H1 (cell line): ENCODE data around the gene PSMB9. TPM values are rescaled to one million over a fixed set of nuclear protein-coding genes. Genes with fewer than 3 reads are reported as not detected.

ENCODE experiments used
- CTCF ChIA-PET: fragments of 300-600 bp; sonication (Branson Sonifier 250); formaldehyde crosslinking; loops from one replicate; lab custom pipeline; 2021; ENCODE audit not compliant: partially characterized antibody; lab: Charles Lee
- POLR2A ChIA-PET: fragments of 300-600 bp; sonication (Branson Sonifier 250); formaldehyde crosslinking; loops from one replicate; lab custom pipeline; 2021; ENCODE audit warnings: inconsistent platforms; ENCODE audit not compliant: partially characterized antibody; lab: Charles Lee
- DNase-seq, 2 experiments: peaks; one replicate each; pipeline versions ENCODE4 v3.0.0 to v3.0.0-alpha.2; 2010 to 2022; ENCODE audit warnings: low spot score in 2 of 2, low read depth in 1 of 2, mixed read lengths in 1 of 2
- FAIRE-seq: peaks from 2 replicates; lab custom pipeline; 2011; peaks lifted over from hg19 to GRCh38; lab: Jason Lieb, UNC
- H2AFZ ChIP-seq: 2 replicates; pipeline ENCODE4 v1.8.1; 2012; ENCODE audit warnings: low read length, inconsistent platforms
- H2AK5ac ChIP-seq: 2 replicates; pipeline ENCODE4 v1.6.1; 2013; ENCODE audit warnings: low read depth, low read length
- H2BK120ac ChIP-seq: replicated peaks from 2 replicates; pipeline ENCODE3; 2013; ENCODE audit warnings: low read depth, low read length, inconsistent platforms
- H2BK12ac ChIP-seq: 2 replicates; pipeline ENCODE4 v1.6.1; 2013; ENCODE audit warnings: low read depth, low read length
- H2BK15ac ChIP-seq: 2 replicates; pipeline ENCODE4 v1.6.1; 2013; ENCODE audit warnings: low read length
- H2BK20ac ChIP-seq: 2 replicates; pipeline ENCODE4 v1.6.1; 2013; ENCODE audit warnings: low read length
- H2BK5ac ChIP-seq: 2 replicates; pipeline ENCODE4 v1.6.1; 2013; ENCODE audit warnings: low read depth, low read length
- H3K14ac ChIP-seq: 2 replicates; pipeline ENCODE4 v1.6.1; 2013; ENCODE audit warnings: inconsistent platforms; ENCODE audit not compliant: insufficient read length
- H3K18ac ChIP-seq: 2 replicates; pipeline ENCODE4 v1.6.1; 2013; ENCODE audit warnings: low read length; ENCODE audit errors: extremely low read depth
- H3K23ac ChIP-seq: 2 replicates; pipeline ENCODE4 v1.6.1; 2013; ENCODE audit warnings: inconsistent platforms; ENCODE audit not compliant: insufficient read length
- H3K23me2 ChIP-seq: 2 replicates; pipeline ENCODE4 v1.6.1; 2013; ENCODE audit warnings: low read depth, low read length
- H3K27ac ChIP-seq: 2 replicates; pipeline ENCODE4 v1.6.1; 2011; ENCODE audit warnings: low read depth, low read length, inconsistent platforms
- H3K27me3 ChIP-seq, 4 experiments: replicated peaks in 1 of 4; 1 replicate in 1 of 4; 2 replicates in 3 of 4; pipeline versions ENCODE4 v1.6.1 to v1.8.1; 2011 to 2013; ENCODE audit warnings: low read length in 3 of 4, mild to moderate bottlenecking in 3 of 4, inconsistent platforms in 2 of 4, mixed read lengths in 2 of 4, moderate library complexity in 1 of 4; ENCODE audit not compliant: control insufficient read depth in 3 of 4, insufficient read depth in 3 of 4; ENCODE audit errors: extremely low read depth in 1 of 4
- H3K36me3 ChIP-seq, 4 experiments: 2 replicates each; pipeline versions ENCODE4 v1.6.1 to v1.8.1; 2011 to 2013; ENCODE audit warnings: mild to moderate bottlenecking in 4 of 4, low read length in 3 of 4, moderate library complexity in 2 of 4, control low read depth in 1 of 4, inconsistent platforms in 1 of 4; ENCODE audit not compliant: insufficient read depth in 4 of 4, control insufficient read depth in 2 of 4
- H3K4ac ChIP-seq: replicated peaks from 2 replicates; pipeline ENCODE3; 2013; ENCODE audit warnings: low read length, low read depth, mixed read lengths, inconsistent platforms; ENCODE audit not compliant: insufficient read length
- H3K4me1 ChIP-seq, 4 experiments: replicated peaks in 1 of 4; 1 replicate in 1 of 4; 2 replicates in 3 of 4; pipeline versions ENCODE4 v1.6.1 to v1.8.1; 2011 to 2013; ENCODE audit warnings: low read length in 3 of 4, inconsistent platforms in 2 of 4, mixed read lengths in 1 of 4; ENCODE audit not compliant: insufficient read depth in 4 of 4, control insufficient read depth in 3 of 4
- H3K4me2 ChIP-seq, 2 experiments: 2 replicates each; pipeline versions ENCODE4 v1.6.1 to v1.8.1; 2011 to 2013; ENCODE audit warnings: low read depth in 2 of 2, low read length in 2 of 2, control low read depth in 1 of 2, inconsistent platforms in 1 of 2, mild to moderate bottlenecking in 1 of 2; ENCODE audit not compliant: insufficient read depth in 1 of 2
- H3K4me3 ChIP-seq, 4 experiments: fragments of 200-600, 300-600 bp in 1 of 4; sonication (generic), shearing (Covaris generic), sonication (Bioruptor Twin) in 1 of 4; 2 replicates each; pipeline versions ENCODE4 v1.5.1 to v1.8.1; 2011 to 2016; ENCODE audit warnings: low read length in 4 of 4, low read depth in 3 of 4, control low read depth in 2 of 4, inconsistent platforms in 2 of 4, mild to moderate bottlenecking in 2 of 4, mixed read lengths in 1 of 4, moderate library complexity in 1 of 4; ENCODE audit not compliant: insufficient read depth in 2 of 4; ENCODE audit errors: extremely low read depth in 1 of 4
- H3K56ac ChIP-seq: replicated peaks from 2 replicates; pipeline ENCODE3; 2013; ENCODE audit warnings: low read depth, mild to moderate bottlenecking, mixed read lengths, low read length, inconsistent platforms; ENCODE audit not compliant: insufficient read length
- H3K79me1 ChIP-seq: 2 replicates; pipeline ENCODE4 v1.6.1; 2013; ENCODE audit warnings: low read depth, low read length, control low read depth
- H3K79me2 ChIP-seq, 2 experiments: 2 replicates each; pipeline versions ENCODE4 v1.6.1 to v1.8.1; 2012 to 2013; ENCODE audit warnings: low read length in 2 of 2, mild to moderate bottlenecking in 2 of 2, inconsistent platforms in 1 of 2; ENCODE audit not compliant: insufficient read depth in 2 of 2, control insufficient read depth in 1 of 2
- H3K9ac ChIP-seq, 4 experiments: replicated peaks in 1 of 4; 1 replicate in 1 of 4; 2 replicates in 3 of 4; pipeline versions ENCODE4 v1.6.1 to v1.8.1; 2011 to 2013; ENCODE audit warnings: low read depth in 3 of 4, low read length in 3 of 4, control low read depth in 2 of 4, mild to moderate bottlenecking in 2 of 4, moderate library complexity in 2 of 4, inconsistent platforms in 1 of 4; ENCODE audit errors: extremely low read depth in 1 of 4
- H3K9me3 ChIP-seq, 2 experiments: 2 replicates each; pipeline versions ENCODE4 v1.6.1 to v1.8.1; 2012 to 2013; ENCODE audit warnings: mild to moderate bottlenecking in 2 of 2, moderate library complexity in 2 of 2, control low read depth in 1 of 2, inconsistent platforms in 1 of 2, low read depth in 1 of 2, low read length in 1 of 2, mixed read lengths in 1 of 2; ENCODE audit not compliant: insufficient read depth in 2 of 2
- H4K20me1 ChIP-seq, 2 experiments: replicated peaks in 1 of 2; 2 replicates each; pipeline versions ENCODE3 to v1.8.1; 2011 to 2013; ENCODE audit warnings: inconsistent platforms in 2 of 2, low read length in 2 of 2, mild to moderate bottlenecking in 1 of 2; ENCODE audit not compliant: insufficient read depth in 2 of 2, control insufficient read depth in 1 of 2
- H4K5ac ChIP-seq: 2 replicates; pipeline ENCODE4 v1.6.1; 2013; ENCODE audit warnings: low read length, low read depth, mixed read lengths, inconsistent platforms; ENCODE audit not compliant: insufficient read length
- H4K8ac ChIP-seq: 2 replicates; pipeline ENCODE4 v1.8.0; 2013; ENCODE audit warnings: mild to moderate bottlenecking, moderate library complexity, low read length, inconsistent platforms; ENCODE audit not compliant: insufficient read depth; ENCODE audit errors: extremely low read depth
- H4K91ac ChIP-seq: replicated peaks from 2 replicates; pipeline ENCODE3; 2013; ENCODE audit warnings: low read length, mixed read lengths, inconsistent platforms; ENCODE audit not compliant: insufficient read length
- BACH1 ChIP-seq: IDR thresholded peaks from 2 replicates; pipeline ENCODE4 v1.6.1; 2012; ENCODE audit warnings: low read length, improper control_type of control experiment
- BCL11A ChIP-seq, 2 experiments: IDR thresholded peaks; one replicate each; pipeline ENCODE4 v1.6.1; 2011; ENCODE audit warnings: low read depth in 2 of 2, low read length in 2 of 2, mild to moderate bottlenecking in 2 of 2
- CBX8 ChIP-seq: fragments of 300-800, 300-1000 bp; sonication (generic); IDR thresholded peaks from 2 replicates; pipeline ENCODE4 v1.7.1; 2016; ENCODE audit warnings: low read depth, low read length, borderline replicate concordance
- EZH2 ChIP-seq: fragments of 200-600 bp; sonication (generic); IDR thresholded peaks from 2 replicates; pipeline ENCODE4 v1.7.1; 2012; ENCODE audit warnings: low read depth, mild to moderate bottlenecking, moderate library complexity, low read length, inconsistent platforms; ENCODE audit not compliant: severe bottlenecking
- KDM4A ChIP-seq: IDR thresholded peaks from one replicate; pipeline ENCODE4 v1.7.1; 2012; ENCODE audit warnings: low read depth, mild to moderate bottlenecking, moderate library complexity, low read length, inconsistent platforms; ENCODE audit not compliant: severe bottlenecking
- MAFK ChIP-seq: IDR thresholded peaks from 2 replicates; pipeline ENCODE4 v1.6.1; 2012; ENCODE audit warnings: low read depth, mild to moderate bottlenecking, improper control_type of control experiment, low read length
- NRF1 ChIP-seq: IDR thresholded peaks from 2 replicates; pipeline ENCODE4 v1.6.1; 2011; ENCODE audit warnings: mild to moderate bottlenecking, low read depth, low read length, improper control_type of control experiment
- POLR2AphosphoS5 ChIP-seq: IDR thresholded peaks from 2 replicates; pipeline ENCODE4 v1.6.1; 2011; ENCODE audit warnings: low read depth, low read length
- POU5F1 ChIP-seq: IDR thresholded peaks from 2 replicates; pipeline ENCODE4 v1.6.1; 2011; ENCODE audit warnings: low read depth, mild to moderate bottlenecking, low read length, moderate library complexity
- RAD21 ChIP-seq, 2 experiments: IDR thresholded peaks in 1 of 2; conservative IDR thresholded peaks in 1 of 2; 2 replicates each; pipeline ENCODE4 v1.6.1; 2011; ENCODE audit warnings: low read depth in 2 of 2, low read length in 2 of 2, improper control_type of control experiment in 1 of 2, inconsistent platforms in 1 of 2, mild to moderate bottlenecking in 1 of 2, moderate library complexity in 1 of 2
- RNF2 ChIP-seq: fragments of 200-900, 300-1000 bp; sonication (generic); IDR thresholded peaks from 2 replicates; pipeline ENCODE4 v1.7.1; 2016; ENCODE audit warnings: borderline replicate concordance, low read depth, mild to moderate bottlenecking, antibody characterized with exemption, low read length; ENCODE audit not compliant: poor library complexity, severe bottlenecking; ENCODE audit errors: missing control alignments
- SIN3A ChIP-seq, 2 experiments: IDR thresholded peaks in 1 of 2; conservative IDR thresholded peaks in 1 of 2; 2 replicates each; pipeline ENCODE4 v1.6.1; 2011 to 2012; ENCODE audit warnings: low read length in 2 of 2, improper control_type of control experiment in 1 of 2, low read depth in 1 of 2, mild to moderate bottlenecking in 1 of 2
- WGBS, 2 experiments: shearing (Covaris generic) in 1 of 2; methylation state at CpG; one replicate each; pipeline versions ENCODE4 v1.1.6 to v1.1.7; 2013 to 2015; ENCODE audit warnings: low lambda C conversion rate in 2 of 2, mixed read lengths in 2 of 2, inconsistent platforms in 1 of 2, low coverage in 1 of 2, missing lambda C conversion rate in 1 of 2; ENCODE audit not compliant: insufficient replicate concordance in 2 of 2, insufficient coverage in 1 of 2, insufficient read length in 1 of 2; ENCODE audit errors: extremely low coverage in 1 of 2, missing lambda C conversion rate in 1 of 2; 5-methylcytosine and 5-hydroxymethylcytosine counted together
- polyA plus RNA-seq, 7 experiments: library from polyadenylated mRNA; depleted of rRNA in 3 of 7; stranded (reverse) in 5 of 7; unstranded in 2 of 7; fragments of >200 nt in 5 of 7; fragments of 200-250 nt in 2 of 7; gene quantifications; 1 replicate in 5 of 7; 2 replicates in 1 of 7; 4 replicates in 1 of 7; pipeline versions ENCODE4 v1.2.1 to v1.2.3, GENCODE V29; 2011 to 2013; ENCODE audit warnings: missing spikeins in 2 of 7, mixed read lengths in 2 of 7
- total RNA-seq: library from RNA; stranded (reverse); fragmentation: NEBNext Ultra II Directional; extraction: Animal tissue kit (Norgen Biotek cat#: 25700); gene quantifications from 2 replicates; pipeline ENCODE4 v1.2.1, GENCODE V29; 2021
- TF ChIP-seq, protein P1 (sequence below): IDR thresholded peaks from 2 replicates; pipeline ENCODE4 v1.6.1; 2012; ENCODE audit warnings: inconsistent platforms

PSMB9 gene
- total and polyA plus RNA-seq, 2 of the 8 experiments (the other 6 are each of a cell fraction or from before 2014, with no cell fraction given): 4.5 to 22.8 TPM

DNA sequence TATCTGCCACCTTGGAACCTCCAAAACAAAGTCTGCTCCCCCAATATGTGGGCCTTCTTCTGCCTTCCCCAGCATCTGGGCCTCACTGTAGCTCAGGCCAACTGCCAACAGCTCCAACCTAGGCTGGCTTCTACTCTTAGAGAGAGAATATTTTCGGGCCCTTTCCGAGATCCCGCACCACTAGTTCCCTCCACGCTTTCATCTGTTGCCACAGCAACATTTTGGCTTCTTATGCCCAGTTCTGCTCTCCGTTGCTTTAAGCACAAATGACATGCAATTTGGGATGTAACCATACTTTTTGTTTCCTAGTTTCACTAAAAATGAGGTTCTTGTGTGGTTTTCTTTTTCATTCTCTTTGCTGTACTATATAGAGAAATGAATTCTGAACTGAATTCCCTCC is 33.6 kb downstream of the PSMB9 start:
- H3K36me3 ChIP-seq: no peaks in the 10 kb centered on the region
- no peaks in the 10 kb centered on the region for H3K79me2 ChIP-seq
- H3K23me2 ChIP-seq: no peaks in the 10 kb centered on the region
- no peak overlapping the region for H2BK20ac ChIP-seq
- no peaks in the 10 kb centered on the region for H3K79me1 ChIP-seq
- WGBS, 2 experiments: 88% methylated on average over 5 of the region's 5 CpGs; no CpG with 5 or more reads in 1 of the 2 experiments
- H4K8ac ChIP-seq: no peak overlapping the region
- no peak overlapping the region for H3K4me2 ChIP-seq
- H3K4me1 ChIP-seq: no peaks in the 10 kb centered on the region
- H3K27ac ChIP-seq: no peak overlapping the region
- H3K4me3 ChIP-seq: no peak overlapping the region
- no peak overlapping the region for H2BK120ac ChIP-seq
- no peak overlapping the region for H3K56ac ChIP-seq
- no peak overlapping the region for H3K23ac ChIP-seq
- H2AK5ac ChIP-seq: no peak overlapping the region
- no peak overlapping the region for H3K9ac ChIP-seq
- H4K20me1 ChIP-seq: peaks cover 0 to 2% of the 10 kb centered on the region in 2 experiments
- H3K4ac ChIP-seq: no peak overlapping the region
- H3K14ac ChIP-seq: no peak overlapping the region
- H3K9me3 ChIP-seq: no peaks in the 10 kb centered on the region
- CTCF ChIA-PET: interaction anchor here (0.7 kb wide), 1 partner anchor 54 kb away, joined by 3 read pairs; no protein-coding TSS in a partner anchor
- no peak overlapping the region for H2BK12ac ChIP-seq
- H2AFZ ChIP-seq: no peak overlapping the region
- POLR2A ChIA-PET: no interaction called here
- H2BK15ac ChIP-seq: no peak overlapping the region
- DNase-seq (no peak), FAIRE-seq (no peak)
- H3K27me3 ChIP-seq: no peaks in the 10 kb centered on the region
- H4K91ac ChIP-seq: no peak overlapping the region
- H4K5ac ChIP-seq: no peak overlapping the region
- no peak overlapping the region for H3K18ac ChIP-seq
- no peak overlapping the region for H2BK5ac ChIP-seq
- TF ChIP-seq SIN3A (conservative IDR thresholded peaks at IDR 0.05 in 1 of 2, IDR thresholded peaks at IDR 0.05 in 1 of 2; ENCODE audit: low read depth in 1 of 2, low read length in 2 of 2): no peak
- TF ChIP-seq BCL11A (IDR thresholded peaks at IDR 0.05; ENCODE audit: low read depth in 2 of 2, low read length in 2 of 2): no peak
- no peak for TF ChIP-seq POLR2AphosphoS5
- TF ChIP-seq BACH1: no peak
- TF ChIP-seq NRF1: no peak
- no peak for TF ChIP-seq POU5F1
- TF ChIP-seq CBX8: no peak
- no peak for TF ChIP-seq EZH2
- TF ChIP-seq, protein P1, sequence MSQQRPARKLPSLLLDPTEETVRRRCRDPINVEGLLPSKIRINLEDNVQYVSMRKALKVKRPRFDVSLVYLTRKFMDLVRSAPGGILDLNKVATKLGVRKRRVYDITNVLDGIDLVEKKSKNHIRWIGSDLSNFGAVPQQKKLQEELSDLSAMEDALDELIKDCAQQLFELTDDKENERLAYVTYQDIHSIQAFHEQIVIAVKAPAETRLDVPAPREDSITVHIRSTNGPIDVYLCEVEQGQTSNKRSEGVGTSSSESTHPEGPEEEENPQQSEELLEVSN: no peak
- no peak for TF ChIP-seq KDM4A
- no peak for TF ChIP-seq MAFK
- TF ChIP-seq RNF2: no peak
- no peak for TF ChIP-seq RAD21 (IDR thresholded peaks at IDR 0.05 in 1 of 2, conservative IDR thresholded peaks at IDR 0.05 in 1 of 2; ENCODE audit: low read depth in 2 of 2, low read length in 2 of 2)
